Endothelial cell of umbilical vein (primary cell): Measurements from ENCODE around the gene EDN2. TPM values are rescaled to one million over a fixed set of nuclear protein-coding genes. Genes with fewer than 3 reads are reported as not detected.

Source experiments
- BruUV-seq: library from RNA; stranded (reverse); fragments of 400-500 nt; replicated peaks from 2 replicates; lab custom pipeline; 2021; lab: Mats Ljungman, UMichigan
- CTCF ChIA-PET: fragments of 300-600, 350-600 bp; sonication (Branson Sonifier 250); formaldehyde crosslinking; loops from one replicate; lab custom pipeline; 2021; ENCODE audit warnings: antibody characterized with exemption, inconsistent platforms; lab: Charles Lee
- POLR2A ChIA-PET: fragments of 300-600, 350-600 bp; sonication (Branson Sonifier 250); formaldehyde crosslinking; loops from one replicate; lab custom pipeline; 2021; ENCODE audit warnings: antibody characterized with exemption, inconsistent platforms; lab: Charles Lee
- DNase-seq: peaks from one replicate; pipeline ENCODE4 v3.0.0-alpha.2; 2011; ENCODE audit warnings: low read depth, low spot score
- FAIRE-seq: peaks from 2 replicates; lab custom pipeline; 2011; peaks lifted over from hg19 to GRCh38; lab: Jason Lieb, UNC
- H2AFZ ChIP-seq: 2 replicates; pipeline ENCODE4 v1.6.0; 2012; ENCODE audit warnings: low read depth, low read length, control low read depth, inconsistent platforms
- H3K27ac ChIP-seq: 2 replicates; pipeline ENCODE4 v1.5.1; 2011; ENCODE audit warnings: low read depth, mild to moderate bottlenecking, control low read depth, low read length, moderate library complexity; ENCODE audit not compliant: insufficient read depth
- H3K27me3 ChIP-seq, 2 experiments: 2 replicates each; pipeline versions ENCODE4 v1.6.0 to v1.6.1; 2011; ENCODE audit warnings: low read length in 2 of 2, mixed read lengths in 1 of 2; ENCODE audit not compliant: control insufficient read depth in 2 of 2, insufficient read depth in 2 of 2
- H3K36me3 ChIP-seq, 2 experiments: 2 replicates in 1 of 2; 3 replicates in 1 of 2; pipeline ENCODE4 v1.5.1; 2011; ENCODE audit warnings: low read length in 2 of 2, mild to moderate bottlenecking in 1 of 2, moderate library complexity in 1 of 2; ENCODE audit not compliant: control insufficient read depth in 2 of 2, insufficient read depth in 2 of 2; ENCODE audit errors: extremely low read depth in 1 of 2
- H3K4me1 ChIP-seq: 3 replicates; pipeline ENCODE4 v1.5.1; 2011; ENCODE audit warnings: mild to moderate bottlenecking, low read length; ENCODE audit not compliant: control insufficient read depth, insufficient read depth; ENCODE audit errors: extremely low read depth
- H3K4me2 ChIP-seq: 2 replicates; pipeline ENCODE4 v1.6.1; 2011; ENCODE audit warnings: low read length, control low read depth, mixed read lengths; ENCODE audit not compliant: insufficient read depth
- H3K4me3 ChIP-seq, 3 experiments: fragments of 200-600 bp in 1 of 3; sonication (generic), shearing (Covaris generic) in 1 of 3; replicated peaks in 1 of 3; 2 replicates each; pipeline ENCODE4 v1.5.1; 2011 to 2016; ENCODE audit warnings: control low read depth in 3 of 3, low read length in 3 of 3, mild to moderate bottlenecking in 2 of 3, inconsistent platforms in 1 of 3, low read depth in 1 of 3, moderate library complexity in 1 of 3; ENCODE audit not compliant: insufficient read depth in 1 of 3
- H3K79me2 ChIP-seq: 2 replicates; pipeline ENCODE4 v1.6.0; 2012; ENCODE audit warnings: low read length, inconsistent platforms; ENCODE audit not compliant: control insufficient read depth, insufficient read depth
- H3K9ac ChIP-seq: replicated peaks from 2 replicates; pipeline ENCODE3; 2011; ENCODE audit warnings: low read length, control low read depth; ENCODE audit not compliant: insufficient read depth; ENCODE audit errors: extremely low read depth
- H3K9me1 ChIP-seq: replicated peaks from 3 replicates; pipeline ENCODE4 v1.6.0; 2011; ENCODE audit warnings: mild to moderate bottlenecking, low read length; ENCODE audit not compliant: control insufficient read depth, insufficient read depth; ENCODE audit errors: extremely low read depth
- H3K9me3 ChIP-seq: replicated peaks from 2 replicates; pipeline ENCODE4 v1.5.1; 2012; ENCODE audit warnings: low read length, inconsistent platforms; ENCODE audit not compliant: control insufficient read depth, insufficient read depth
- H4K20me1 ChIP-seq: replicated peaks from 2 replicates; pipeline ENCODE3; 2011; ENCODE audit warnings: mild to moderate bottlenecking, low read length; ENCODE audit not compliant: control insufficient read depth, insufficient read depth; ENCODE audit errors: extremely low read depth
- EZH2 ChIP-seq: IDR thresholded peaks from 2 replicates; pipeline ENCODE4 v1.6.1; 2012; ENCODE audit warnings: borderline replicate concordance, low read depth, mild to moderate bottlenecking, moderate library complexity, low read length, inconsistent platforms; ENCODE audit not compliant: severe bottlenecking
- FOS ChIP-seq: IDR thresholded peaks from 2 replicates; pipeline ENCODE4 v1.6.1; 2011; ENCODE audit warnings: mild to moderate bottlenecking, low read length, moderate library complexity, borderline replicate concordance; ENCODE audit not compliant: insufficient read depth
- GATA2 ChIP-seq: IDR thresholded peaks from 2 replicates; pipeline ENCODE4 v1.7.0; 2011; ENCODE audit warnings: low read depth, mild to moderate bottlenecking, moderate library complexity, mixed read lengths, low read length; ENCODE audit not compliant: insufficient read length, insufficient read depth
- JUN ChIP-seq: IDR thresholded peaks from 2 replicates; pipeline ENCODE4 v1.6.1; 2011; ENCODE audit warnings: borderline replicate concordance, low read depth; ENCODE audit not compliant: insufficient read length, insufficient read depth
- MYC ChIP-seq: IDR thresholded peaks from one replicate; pipeline ENCODE4 v1.6.1; 2011; ENCODE audit warnings: mild to moderate bottlenecking, low read depth, low read length
- POLR2A ChIP-seq: IDR thresholded peaks from 2 replicates; pipeline ENCODE4 v1.6.1; 2012; ENCODE audit warnings: low read depth, mild to moderate bottlenecking, control low read depth, low read length
- POLR2AphosphoS5 ChIP-seq: IDR thresholded peaks from 2 replicates; pipeline ENCODE4 v1.6.1; 2012; ENCODE audit warnings: low read depth, mild to moderate bottlenecking, control low read depth, low read length, moderate library complexity; ENCODE audit not compliant: insufficient read depth
- dilution Hi-C: fragments of 300-500 bp; cut with MboI; formaldehyde crosslinking; loops from one replicate; pipeline ENCODE4 v1.15.0; 2019; ENCODE audit warnings: low sequenced_read_pairs; ENCODE audit not compliant: extremely low pct_ligation_motif_present
- intact Hi-C: fragments of 100-400 bp; cut with micrococcal nuclease; formaldehyde crosslinking; loops from one replicate; pipeline ENCODE4 v1.10.0; 2022
- polyA plus RNA-seq, 4 experiments: library from polyadenylated mRNA; depleted of rRNA in 3 of 4; stranded (reverse) in 3 of 4; unstranded in 1 of 4; fragments of >200 nt; gene quantifications; 2 replicates each; pipeline versions ENCODE4 v1.2.1 to v1.2.3, GENCODE V29; 2011 to 2012; ENCODE audit warnings: missing spikeins in 1 of 4
- total RNA-seq: library from RNA; stranded (reverse); gene quantifications from 2 replicates; pipeline ENCODE4 v1.2.3, GENCODE V29; 2021
- TF ChIP-seq, protein P1 (sequence below), 2 donors: IDR thresholded peaks; 1 replicate in 1 of 2; 2 replicates in 1 of 2; pipeline ENCODE4 v1.5.1; 2011; ENCODE audit warnings: low read length in 2 of 2, mild to moderate bottlenecking in 2 of 2, moderate library complexity in 2 of 2, control low read depth in 1 of 2, inconsistent platforms in 1 of 2, low read depth in 1 of 2; ENCODE audit not compliant: insufficient read depth in 1 of 2; ENCODE audit errors: extremely low read depth in 1 of 2
- TF ChIP-seq, protein P2 (sequence below): IDR thresholded peaks from 2 replicates; pipeline ENCODE4 v1.6.1; 2011; ENCODE audit not compliant: insufficient read depth, insufficient read length

The EDN2 gene
- total and polyA plus RNA-seq, 2 donors (not counting 3 experiments of a cell fraction or from before 2014, with no cell fraction given), result not detected

DNA sequence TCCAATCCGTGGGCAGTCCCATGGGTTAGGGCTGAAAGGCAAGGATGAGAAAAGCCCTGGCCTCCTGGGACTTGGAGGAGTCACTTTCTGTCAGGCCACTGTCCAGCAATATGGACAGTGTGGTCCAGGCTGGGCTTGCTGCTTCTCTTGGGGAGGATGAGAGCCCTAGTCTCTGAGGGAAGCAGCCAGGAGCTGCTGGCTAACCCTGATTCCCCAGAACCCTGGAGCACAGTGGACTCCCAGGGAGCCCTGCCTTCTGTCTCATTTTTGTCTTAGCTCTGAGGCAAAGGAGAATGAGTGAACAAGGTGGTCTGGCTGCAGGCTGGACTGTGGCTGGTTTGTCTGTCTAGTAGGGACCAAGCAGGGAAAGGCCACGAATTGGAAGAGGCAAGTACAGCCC lies 23.8 kb upstream of the EDN2 start:
- CTCF ChIA-PET, result interaction anchor here (1.3 to 2.1 kb wide), 3 partner anchors 8 to 24 kb away, joined by 3 to 9 read pairs (median 3); partner anchors contain the start of gene EDN2

DNA sequence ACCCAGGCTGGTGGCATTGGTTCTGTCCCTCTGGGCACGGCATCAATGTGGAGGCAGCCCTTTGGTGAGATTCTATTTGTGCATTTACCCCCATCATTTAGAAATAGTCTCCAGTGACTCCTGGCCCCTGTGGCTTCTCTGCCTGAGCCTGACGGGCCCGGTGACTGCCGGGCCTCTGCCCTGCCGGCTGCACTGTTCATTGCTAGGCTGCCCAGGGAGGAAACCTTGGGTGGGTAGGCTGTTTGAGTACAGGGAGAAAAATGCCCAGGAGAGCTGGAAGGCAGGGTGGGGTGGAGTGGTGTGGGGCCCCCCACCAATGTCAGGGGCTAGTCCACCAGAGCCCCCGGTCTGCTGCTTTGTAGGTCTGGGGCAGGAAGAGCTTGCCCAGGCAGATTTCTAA lies 23.4 kb upstream of the EDN2 start:
- ChIA-PET POLR2A (no interaction called here), CTCF (interaction anchor here (1.3 to 2.1 kb wide), 3 partner anchors 8 to 24 kb away, joined by 3 to 9 read pairs (median 3); partner anchors contain the start of gene EDN2)
- DNase-seq (no peak), FAIRE-seq (no peak)
- Histone ChIP-seq H3K9ac (no peak overlapping the region), H4K20me1 (no peaks in the 10 kb centered on the region), H3K4me1 (no peaks in the 10 kb centered on the region), H3K79me2 (no peaks in the 10 kb centered on the region), H3K27me3 (no peaks in the 10 kb centered on the region), H3K9me3 (no peaks in the 10 kb centered on the region), H3K4me3 (no peak overlapping the region), H3K36me3 (no peaks in the 10 kb centered on the region), H2AFZ (no peak overlapping the region), H3K27ac (no peak overlapping the region), H3K9me1 (no peaks in the 10 kb centered on the region), H3K4me2 (no peak overlapping the region)
- dilution Hi-C loops (no loop called here), intact Hi-C loops (no loop called here)
- TF ChIP-seq EZH2, result no peak
- TF ChIP-seq, protein P1, sequence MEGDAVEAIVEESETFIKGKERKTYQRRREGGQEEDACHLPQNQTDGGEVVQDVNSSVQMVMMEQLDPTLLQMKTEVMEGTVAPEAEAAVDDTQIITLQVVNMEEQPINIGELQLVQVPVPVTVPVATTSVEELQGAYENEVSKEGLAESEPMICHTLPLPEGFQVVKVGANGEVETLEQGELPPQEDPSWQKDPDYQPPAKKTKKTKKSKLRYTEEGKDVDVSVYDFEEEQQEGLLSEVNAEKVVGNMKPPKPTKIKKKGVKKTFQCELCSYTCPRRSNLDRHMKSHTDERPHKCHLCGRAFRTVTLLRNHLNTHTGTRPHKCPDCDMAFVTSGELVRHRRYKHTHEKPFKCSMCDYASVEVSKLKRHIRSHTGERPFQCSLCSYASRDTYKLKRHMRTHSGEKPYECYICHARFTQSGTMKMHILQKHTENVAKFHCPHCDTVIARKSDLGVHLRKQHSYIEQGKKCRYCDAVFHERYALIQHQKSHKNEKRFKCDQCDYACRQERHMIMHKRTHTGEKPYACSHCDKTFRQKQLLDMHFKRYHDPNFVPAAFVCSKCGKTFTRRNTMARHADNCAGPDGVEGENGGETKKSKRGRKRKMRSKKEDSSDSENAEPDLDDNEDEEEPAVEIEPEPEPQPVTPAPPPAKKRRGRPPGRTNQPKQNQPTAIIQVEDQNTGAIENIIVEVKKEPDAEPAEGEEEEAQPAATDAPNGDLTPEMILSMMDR (IDR thresholded peaks at IDR 0.05; ENCODE audit: extremely low read depth in 1 of 2, insufficient read depth in 1 of 2, low read depth in 1 of 2, low read length in 2 of 2), result no peak
- no peak for TF ChIP-seq POLR2AphosphoS5
- TF ChIP-seq MYC, result no peak
- no peak for TF ChIP-seq JUN
- TF ChIP-seq GATA2, result no peak
- TF ChIP-seq FOS, result no peak
- TF ChIP-seq, protein P2, sequence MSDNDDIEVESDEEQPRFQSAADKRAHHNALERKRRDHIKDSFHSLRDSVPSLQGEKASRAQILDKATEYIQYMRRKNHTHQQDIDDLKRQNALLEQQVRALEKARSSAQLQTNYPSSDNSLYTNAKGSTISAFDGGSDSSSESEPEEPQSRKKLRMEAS, result no peak
- no peak for TF ChIP-seq POLR2A
- no TSS peak for BruUV-seq

More for the DNA sequence above, 23.8 kb upstream of the EDN2 start:
- Histone ChIP-seq H3K36me3 (no peaks in the 10 kb centered on the region), H3K27me3 (no peaks in the 10 kb centered on the region), H3K9ac (no peak overlapping the region), H3K27ac (no peak overlapping the region), H3K9me3 (no peaks in the 10 kb centered on the region), H3K4me2 (no peak overlapping the region), H3K9me1 (no peaks in the 10 kb centered on the region), H3K79me2 (no peaks in the 10 kb centered on the region), H4K20me1 (no peaks in the 10 kb centered on the region), H3K4me1 (no peaks in the 10 kb centered on the region), H2AFZ (no peak overlapping the region), H3K4me3 (no peak overlapping the region)
- dilution Hi-C loops, result no loop called here
- intact Hi-C loops, result no loop called here
- POLR2A ChIA-PET, result no interaction called here
- FAIRE-seq, result no peak
- no peak for DNase-seq
- no TSS peak for BruUV-seq
- TF ChIP-seq POLR2A (no peak), FOS (no peak), EZH2 (no peak)
- TF ChIP-seq, protein P2, result no peak
